HepG2 (cell line): ENCODE results near the gene HOXB4. TPM values are rescaled to one million over a fixed set of nuclear protein-coding genes. Genes with fewer than 3 reads are reported as not detected.

ENCODE experiments used
- ATAC-seq: fragments of 200-7000 bp; cut with Tn5 transposase; 3 replicates; pipeline ENCODE4 v1.9.1; 2020; ENCODE audit warnings: mild to moderate bottlenecking, moderate library complexity
- BruUV-seq: library from RNA; stranded (reverse); fragments of 400-500 nt; replicated peaks from 2 replicates; lab custom pipeline; 2021; lab: Mats Ljungman, UMichigan
- CTCF ChIA-PET: fragments of 300-600 bp; formaldehyde crosslinking; extraction: SDS; loops from one replicate; lab custom pipeline; 2021; ENCODE audit warnings: low total read pairs, inconsistent platforms, low intra/inter-chr PET ratio; lab: Yijun Ruan, JAX
- POLR2A ChIA-PET: fragments of 350-600 bp; sonication (Branson Sonifier 250); formaldehyde crosslinking; loops from one replicate; lab custom pipeline; 2020; ENCODE audit warnings: antibody characterized with exemption, inconsistent platforms; lab: Yijun Ruan, JAX
- DNase-seq: peaks from one replicate; pipeline ENCODE4 v3.0.0-alpha.2; 2015; ENCODE audit warnings: low spot score
- FAIRE-seq: peaks from 3 replicates; lab custom pipeline; 2011; peaks lifted over from hg19 to GRCh38; lab: Jason Lieb, UNC
- H2AFZ ChIP-seq: one replicate; pipeline ENCODE4 v1.6.1; 2011; ENCODE audit warnings: low read length, inconsistent platforms
- H3K27ac ChIP-seq: fragments of 300-600 bp; 3 replicates; pipeline ENCODE4 v1.8.0; 2011; ENCODE audit warnings: mixed run types, mild to moderate bottlenecking, mixed read lengths, low read length, inconsistent platforms; ENCODE audit not compliant: insufficient read depth; ENCODE audit errors: extremely low read length
- H3K27me3 ChIP-seq, 2 experiments: fragments of 200-600 bp in 1 of 2; 2 replicates in 1 of 2; 3 replicates in 1 of 2; pipeline versions ENCODE4 v1.6.0 to v1.8.0; 2011; ENCODE audit warnings: low read length in 2 of 2, mild to moderate bottlenecking in 2 of 2, moderate library complexity in 2 of 2, inconsistent platforms in 1 of 2; ENCODE audit not compliant: insufficient read depth in 2 of 2, control insufficient read depth in 1 of 2
- H3K36me3 ChIP-seq, 2 experiments: fragments of 200-600 bp in 1 of 2; replicated peaks in 1 of 2; 2 replicates in 1 of 2; 3 replicates in 1 of 2; pipeline versions ENCODE4 v1.5.1 to v1.8.0; 2011; ENCODE audit warnings: low read length in 2 of 2, inconsistent platforms in 1 of 2; ENCODE audit not compliant: insufficient read depth in 2 of 2, control insufficient read depth in 1 of 2
- H3K4me1 ChIP-seq: 2 replicates; pipeline ENCODE4 v1.5.1; 2012; ENCODE audit warnings: low read length, inconsistent platforms; ENCODE audit not compliant: insufficient read depth
- H3K4me2 ChIP-seq: 2 replicates; pipeline ENCODE4 v1.6.0; 2011; ENCODE audit warnings: low read depth, low read length, inconsistent platforms
- H3K4me3 ChIP-seq, 3 experiments: fragments of 200-600 bp in 1 of 3; sonication (generic), shearing (Covaris generic) in 1 of 3; replicated peaks in 1 of 3; 2 replicates each; pipeline ENCODE4 v1.5.1; 2011 to 2016; ENCODE audit warnings: low read length in 3 of 3, inconsistent platforms in 2 of 3, low read depth in 2 of 3, mild to moderate bottlenecking in 2 of 3, control low read depth in 1 of 3, mixed read lengths in 1 of 3; ENCODE audit not compliant: insufficient read depth in 1 of 3
- H3K79me2 ChIP-seq: one replicate; pipeline ENCODE4 v1.6.1; 2011; ENCODE audit warnings: low read length, inconsistent platforms; ENCODE audit not compliant: insufficient read depth
- H3K9ac ChIP-seq: 2 replicates; pipeline ENCODE4 v1.6.0; 2011; ENCODE audit warnings: mild to moderate bottlenecking, low read depth, low read length, inconsistent platforms; ENCODE audit not compliant: insufficient read depth
- H3K9me3 ChIP-seq: 2 replicates; pipeline ENCODE4 v1.5.1; 2012; ENCODE audit warnings: mild to moderate bottlenecking, low read length
- H4K20me1 ChIP-seq: 2 replicates; pipeline ENCODE4 v1.6.0; 2011; ENCODE audit warnings: inconsistent platforms, mild to moderate bottlenecking, low read length, moderate library complexity; ENCODE audit not compliant: insufficient read depth
- EZH2 ChIP-seq: conservative IDR thresholded peaks from 2 replicates; pipeline ENCODE4 v1.6.1; 2012; ENCODE audit warnings: mild to moderate bottlenecking, low read depth, low read length, moderate library complexity
- LBX2 ChIP-seq: sonication (generic); formaldehyde crosslinking; IDR thresholded peaks from 2 replicates; pipeline ENCODE4 v1.5.0; 2020; ENCODE audit warnings: missing genetic modification reagents, mild to moderate bottlenecking, borderline replicate concordance
- MAF1 ChIP-seq: sonication (generic); formaldehyde crosslinking; IDR thresholded peaks from 2 replicates; pipeline ENCODE4 v1.5.0; 2020; ENCODE audit warnings: missing genetic modification reagents, borderline replicate concordance
- MAZ ChIP-seq, 2 experiments: sonication (generic) in 1 of 2; formaldehyde crosslinking in 1 of 2; IDR thresholded peaks; 2 replicates each; pipeline versions ENCODE4 v1.5.0 to v1.6.1; 2012 to 2020; ENCODE audit warnings: low read depth in 2 of 2, mild to moderate bottlenecking in 2 of 2, borderline replicate concordance in 1 of 2, improper control_type of control experiment in 1 of 2, low read length in 1 of 2, missing genetic modification reagents in 1 of 2, moderate library complexity in 1 of 2
- RFXANK ChIP-seq: IDR thresholded peaks from 2 replicates; pipeline ENCODE4 v1.6.1; 2016
- TFDP1 ChIP-seq: IDR thresholded peaks from 2 replicates; pipeline ENCODE4 v1.6.1; 2016; ENCODE audit warnings: missing compliant biosample characterization, missing genetic modification reagents, borderline replicate concordance
- THAP7 ChIP-seq: sonication (generic); formaldehyde crosslinking; IDR thresholded peaks from 2 replicates; pipeline ENCODE4 v1.8.1; 2023; ENCODE audit warnings: mild to moderate bottlenecking, missing genetic modification reagents
- ZEB1 ChIP-seq: IDR thresholded peaks from 2 replicates; pipeline ENCODE4 v1.6.1; 2012; ENCODE audit warnings: mild to moderate bottlenecking, low read depth, inconsistent platforms; ENCODE audit not compliant: insufficient replicate concordance
- ZNF484 ChIP-seq: sonication (generic); formaldehyde crosslinking; IDR thresholded peaks from 2 replicates; pipeline ENCODE4 v1.5.1; 2020; ENCODE audit warnings: mild to moderate bottlenecking, low read depth, missing genetic modification reagents, borderline replicate concordance
- WGBS: methylation state at CpG from one replicate; pipeline ENCODE4 v1.1.6; 2017; ENCODE audit warnings: low lambda C conversion rate; 5-methylcytosine and 5-hydroxymethylcytosine counted together
- in situ Hi-C: cut with HindIII; loops from 2 replicates; pipeline ENCODE4 v1.10.0; 2017; ENCODE audit warnings: low pct_unique_long_range_greater_than_20kb; ENCODE audit not compliant: extremely low pct_ligation_motif_present
- intact Hi-C: fragments of 100-400 bp; cut with micrococcal nuclease; formaldehyde crosslinking; loops from one replicate; pipeline ENCODE4 v1.10.0; 2022; ENCODE audit not compliant: unreplicated experiment
- polyA plus RNA-seq, 8 experiments: library from polyadenylated mRNA; depleted of rRNA in 3 of 8; stranded (reverse) in 7 of 8; unstranded in 1 of 8; fragments of >200 nt; fragmentation: Illumina TruSeq in 4 of 8; extraction: Trizol in 4 of 8; gene quantifications; 2 replicates each; pipeline versions ENCODE4 v1.2.1 to v1.2.3, GENCODE V29; 2011 to 2016; ENCODE audit warnings: low read depth in 4 of 8, missing spikeins in 1 of 8, mixed read lengths in 1 of 8; ENCODE audit not compliant: insufficient read depth in 1 of 8
- total RNA-seq, 5 experiments: library from RNA; depleted of rRNA; stranded (reverse); fragments of >200 nt; fragmentation: Illumina TruSeq; extraction: Trizol; gene quantifications; 2 replicates each; pipeline ENCODE4 v1.2.3, GENCODE V29; 2016; ENCODE audit warnings: low read depth in 1 of 5

Gene HOXB4
- total and polyA plus RNA-seq, 2 of the 13 experiments (the other 11 are each of a cell fraction or from before 2014, with no cell fraction given) = not detected

GRCh38 chr17:48589831-48590606 lies 11.9 kb upstream of the HOXB4 start, which contains the start of gene HOXB3:
TSS of gene HOXB3 (minus strand) at chr17:48590241. CDS start at chr17:48552474, 37,767 bp downstream.
- Histone ChIP-seq H4K20me1 (no peaks in the 10 kb centered on the region; the same call in 1 of the 2 replicates), H3K9ac (no peak within 1 kb of the TSS), H3K27me3 (peaks cover 31 to 92% of the 10 kb centered on the region in 2 experiments), H2AFZ (no peak within 1 kb of the TSS), H3K9me3 (no peaks in the 10 kb centered on the region), H3K4me1 (peaks cover 13% of the 10 kb centered on the region; the same call in 1 of the 2 replicates), H3K36me3 (no peaks in the 10 kb centered on the region), H3K4me2 (no peak within 1 kb of the TSS), H3K79me2 (no peaks in the 10 kb centered on the region), H3K4me3 (no peak within 1 kb of the TSS), H3K27ac (no peak within 1 kb of the TSS)
- intact Hi-C loops = no loop called here
- 11% methylated on average over 23 of the region's 23 CpGs for WGBS
- ChIA-PET CTCF (no interaction called here), POLR2A (no interaction called here)
- no TSS peak for BruUV-seq
- in situ Hi-C loops = no loop called here
- peak; percentile 93 for TF ChIP-seq EZH2
- no peak for TF ChIP-seq MAZ (IDR thresholded peaks at IDR 0.05; ENCODE audit: borderline replicate concordance, low read depth, low read length)
- TF ChIP-seq MAZ (CRISPR knock-in tag; IDR thresholded peaks at IDR 0.05; ENCODE audit: low read depth) = no peak
- no peak for FAIRE-seq
- no peak for ATAC-seq
- no peak for DNase-seq

GRCh38 chr17:48589060-48589830 lies 11.1 kb upstream of the HOXB4 start:
- Histone ChIP-seq H3K9ac (no peak overlapping the region), H3K4me3 (no peak overlapping the region), H3K4me1 (peaks cover 11% of the 10 kb centered on the region; the same call in 1 of the 2 replicates), H4K20me1 (peaks cover 3% of the 10 kb centered on the region; the same call in 1 of the 2 replicates)
- DNase-seq = no peak
- intact Hi-C loops = no loop called here
- TF ChIP-seq TFDP1 (no peak), THAP7 (CRISPR knock-in tag) (no peak), MAF1 (no peak), RFXANK (CRISPR knock-in tag) (no peak), LBX2 (CRISPR knock-in tag) (no peak), ZEB1 (no peak), ZNF484 (no peak)
- TF ChIP-seq, all 625 proteins: peak for 0
- H3K4me2 ChIP-seq = no peak overlapping the region
- CTCF ChIA-PET = no interaction called here
- no peaks in the 10 kb centered on the region for H3K36me3 ChIP-seq
- in situ Hi-C loops = no loop called here
- no peaks in the 10 kb centered on the region for H3K9me3 ChIP-seq
- WGBS = 22% methylated on average over 9 of the region's 10 CpGs
- no peak for ATAC-seq
- no peak overlapping the region for H2AFZ ChIP-seq
- H3K27ac ChIP-seq = no peak overlapping the region
- no peaks in the 10 kb centered on the region for H3K79me2 ChIP-seq
- FAIRE-seq = no peak
- peaks cover 26 to 88% of the 10 kb centered on the region in 2 experiments for H3K27me3 ChIP-seq
- BruUV-seq = no TSS peak
- POLR2A ChIA-PET = no interaction called here
